Keratinocyte (primary cell): ENCODE measurements around the gene FARP1. TPM values are rescaled to one million over a fixed set of nuclear protein-coding genes. Genes with fewer than 3 reads are reported as not detected.

Source experiments
- DNase-seq: peaks from one replicate; pipeline ENCODE4 v3.0.0-alpha.2; 2011; ENCODE audit warnings: low read depth, missing footprints, low spot score
- FAIRE-seq: peaks from 2 replicates; lab custom pipeline; 2011; peaks lifted over from hg19 to GRCh38; lab: Jason Lieb, UNC
- H2AFZ ChIP-seq: 2 replicates; pipeline ENCODE4 v1.6.0; 2012; ENCODE audit warnings: low read length, control low read depth, inconsistent platforms; ENCODE audit not compliant: control insufficient read depth
- H3K27ac ChIP-seq: 2 replicates; pipeline ENCODE4 v1.5.1; 2011; ENCODE audit warnings: low read length; ENCODE audit not compliant: control insufficient read depth, insufficient read depth
- H3K27me3 ChIP-seq: 3 replicates; pipeline ENCODE4 v1.6.0; 2011; ENCODE audit warnings: low read length; ENCODE audit not compliant: control insufficient read depth, insufficient read depth; ENCODE audit errors: extremely low read depth
- H3K36me3 ChIP-seq, 2 experiments: 2 replicates in 1 of 2; 3 replicates in 1 of 2; pipeline ENCODE4 v1.5.1; 2011; ENCODE audit warnings: low read length in 2 of 2, mild to moderate bottlenecking in 1 of 2; ENCODE audit not compliant: control insufficient read depth in 2 of 2, insufficient read depth in 2 of 2; ENCODE audit errors: extremely low read depth in 1 of 2
- H3K4me1 ChIP-seq: 3 replicates; pipeline ENCODE4 v1.5.1; 2011; ENCODE audit warnings: low read length; ENCODE audit not compliant: control insufficient read depth, insufficient read depth; ENCODE audit errors: extremely low read depth
- H3K4me2 ChIP-seq: 3 replicates; pipeline ENCODE4 v1.6.0; 2011; ENCODE audit warnings: low read depth, low read length; ENCODE audit not compliant: control insufficient read depth, insufficient read depth; ENCODE audit errors: extremely low read depth
- H3K4me3 ChIP-seq, 3 experiments: fragments of 200-600 bp in 1 of 3; sonication (generic) in 1 of 3; 2 replicates in 2 of 3; 3 replicates in 1 of 3; pipeline ENCODE4 v1.5.1; 2011 to 2016; ENCODE audit warnings: low read length in 3 of 3, mild to moderate bottlenecking in 3 of 3, control low read depth in 2 of 3, inconsistent platforms in 1 of 3, low read depth in 1 of 3, mixed read lengths in 1 of 3, mixed run types in 1 of 3, moderate library complexity in 1 of 3; ENCODE audit not compliant: control insufficient read depth in 2 of 3, insufficient read depth in 2 of 3; ENCODE audit errors: extremely low read depth in 1 of 3
- H3K79me2 ChIP-seq: 2 replicates; pipeline ENCODE4 v1.6.0; 2012; ENCODE audit warnings: low read length; ENCODE audit not compliant: control insufficient read depth, insufficient read depth
- H3K9ac ChIP-seq: 3 replicates; pipeline ENCODE4 v1.6.0; 2011; ENCODE audit warnings: low read length; ENCODE audit not compliant: control insufficient read depth, insufficient read depth; ENCODE audit errors: extremely low read depth
- H3K9me1 ChIP-seq: 3 replicates; pipeline ENCODE4 v1.6.0; 2011; ENCODE audit warnings: low read length; ENCODE audit not compliant: control insufficient read depth, insufficient read depth; ENCODE audit errors: extremely low read depth
- H3K9me3 ChIP-seq: 2 replicates; pipeline ENCODE4 v1.5.1; 2012; ENCODE audit warnings: low read depth, low read length; ENCODE audit not compliant: control insufficient read depth
- H4K20me1 ChIP-seq: 3 replicates; pipeline ENCODE4 v1.6.0; 2011; ENCODE audit warnings: low read length; ENCODE audit not compliant: control insufficient read depth, insufficient read depth; ENCODE audit errors: extremely low read depth
- CTCF ChIP-seq, 3 experiments: IDR thresholded peaks in 1 of 3; conservative IDR thresholded peaks in 1 of 3; optimal IDR thresholded peaks in 1 of 3; 2 replicates in 2 of 3; 3 replicates in 1 of 3; pipeline versions ENCODE3 to v1.5.1; 2011; ENCODE audit warnings: low read length in 3 of 3, mild to moderate bottlenecking in 3 of 3, moderate library complexity in 2 of 3, control low read depth in 1 of 3, inconsistent platforms in 1 of 3; ENCODE audit not compliant: insufficient read depth in 2 of 3; ENCODE audit errors: extremely low read depth in 1 of 3
- EZH2 ChIP-seq: IDR thresholded peaks from one replicate; pipeline ENCODE4 v1.6.1; 2012; ENCODE audit warnings: inconsistent platforms, mild to moderate bottlenecking, low read length, moderate library complexity
- dilution Hi-C: fragments of 300-500 bp; cut with MboI; formaldehyde crosslinking; loops from one replicate; pipeline ENCODE4 v1.7.0; 2020; ENCODE audit warnings: low sequenced_read_pairs; ENCODE audit not compliant: extremely low pct_ligation_motif_present
- polyA plus RNA-seq, 5 experiments: library from polyadenylated mRNA; depleted of rRNA in 3 of 5; stranded (reverse) in 3 of 5; stranded (forward) in 1 of 5; unstranded in 1 of 5; fragments of >200 nt; gene quantifications; 1 replicate in 1 of 5; 2 replicates in 3 of 5; 3 replicates in 1 of 5; pipeline versions ENCODE4 v1.2.1 to v1.2.3, GENCODE V29; 2011 to 2012; ENCODE audit warnings: missing spikeins in 2 of 5, low read depth in 1 of 5, low replicate concordance in 1 of 5

FARP1 gene
- polyA plus RNA-seq, 1 donor (not counting 4 experiments of a cell fraction or from before 2014, with no cell fraction given), result 10.3 TPM

GRCh38 chr13:98495627-98496478, 353.0 kb downstream of the FARP1 start:
- no peak overlapping the region for H3K9ac ChIP-seq
- H4K20me1 ChIP-seq, result peaks cover 3% of the 10 kb centered on the region
- H3K27me3 ChIP-seq, result no peaks in the 10 kb centered on the region
- dilution Hi-C loops, result no loop called here
- peaks cover 90% of the 10 kb centered on the region for H3K79me2 ChIP-seq
- peaks cover 10% of the 10 kb centered on the region for H3K4me1 ChIP-seq
- no peaks in the 10 kb centered on the region for H3K9me3 ChIP-seq
- FAIRE-seq (no peak), DNase-seq (no peak)
- TF ChIP-seq EZH2, result no peak
- TF ChIP-seq CTCF (optimal IDR thresholded peaks at IDR 0.05 in 1 of 3, IDR thresholded peaks at IDR 0.05 in 1 of 3, conservative IDR thresholded peaks at IDR 0.05 in 1 of 3; ENCODE audit: extremely low read depth in 1 of 3, insufficient read depth in 2 of 3, low read length in 3 of 3), result no peak
- peak overlapping the region; percentile 2 for H3K27ac ChIP-seq
- H3K4me3 ChIP-seq, result no peak overlapping the region
- H3K9me1 ChIP-seq, result no peaks in the 10 kb centered on the region
- no peak overlapping the region for H2AFZ ChIP-seq
- H3K36me3 ChIP-seq, result peaks cover 13 to 21% of the 10 kb centered on the region in 2 experiments
- H3K4me2 ChIP-seq, result no peak overlapping the region

GRCh38 chr13:98496479-98496791, 353.5 kb downstream of the FARP1 start:
- H4K20me1 ChIP-seq, result peaks cover 3% of the 10 kb centered on the region
- H3K36me3 ChIP-seq, result peaks cover 13 to 18% of the 10 kb centered on the region in 2 experiments
- H3K27me3 ChIP-seq, result no peaks in the 10 kb centered on the region
- TF ChIP-seq EZH2 (no peak), CTCF (optimal IDR thresholded peaks at IDR 0.05 in 1 of 3, IDR thresholded peaks at IDR 0.05 in 1 of 3, conservative IDR thresholded peaks at IDR 0.05 in 1 of 3; ENCODE audit: extremely low read depth in 1 of 3, insufficient read depth in 2 of 3, low read length in 3 of 3) (no peak)
- dilution Hi-C loops, result no loop called here
- peaks cover 90% of the 10 kb centered on the region for H3K79me2 ChIP-seq
- no peak overlapping the region for H3K9ac ChIP-seq
- H3K4me1 ChIP-seq, result peaks cover 10% of the 10 kb centered on the region
- no peaks in the 10 kb centered on the region for H3K9me1 ChIP-seq
- no peak overlapping the region for H2AFZ ChIP-seq
- H3K27ac ChIP-seq, result no peak overlapping the region
- H3K9me3 ChIP-seq, result no peaks in the 10 kb centered on the region
- H3K4me3 ChIP-seq, result no peak overlapping the region
- FAIRE-seq (no peak), DNase-seq (no peak)
- no peak overlapping the region for H3K4me2 ChIP-seq
